Measurements from ENCODE around the gene KRT36. TPM values are rescaled to one million over a fixed set of nuclear protein-coding genes. Genes with fewer than 3 reads are reported as not detected.

KRT36 gene
- total RNA-seq, 1 donor from 2014 or later = not detected

DNA sequence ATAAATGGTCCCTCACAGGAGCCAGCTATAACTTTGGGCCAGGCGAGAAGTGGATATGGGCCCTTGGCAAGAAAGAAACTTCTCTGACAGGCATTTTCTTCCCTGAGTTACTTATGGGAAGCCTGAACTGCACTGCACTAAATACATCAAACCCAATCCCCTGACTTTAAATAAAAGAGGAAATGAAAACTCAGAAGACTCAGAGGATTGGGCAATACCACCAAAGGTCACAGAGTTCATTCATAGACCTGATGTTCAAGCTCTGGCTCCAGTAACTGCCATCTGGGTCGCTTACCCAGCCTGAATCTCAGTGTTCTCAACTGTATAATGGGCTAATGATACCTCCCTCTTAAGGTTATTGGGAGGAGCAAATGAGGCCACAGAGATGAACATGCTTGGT is 9.6 kb downstream of the KRT36 start:
- DNase-seq = no peak
- peak; percentile 31 for ATAC-seq (ENCODE audit: low read depth)
- ChIA-PET CTCF (no interaction called here), POLR2A (no interaction called here)
- intact Hi-C loops (cut with micrococcal nuclease) = no loop called here
- no peaks in the 10 kb centered on the region for H3K9me3 Mint-ChIP-seq
- H3K27ac Mint-ChIP-seq = no peak overlapping the region
- peaks cover 1% of the 10 kb centered on the region for H3K27me3 Mint-ChIP-seq
- peaks cover 6% of the 10 kb centered on the region for H3K4me1 Mint-ChIP-seq
- no peak overlapping the region for H3K4me3 Mint-ChIP-seq
- TF ChIP-seq, protein P1, sequence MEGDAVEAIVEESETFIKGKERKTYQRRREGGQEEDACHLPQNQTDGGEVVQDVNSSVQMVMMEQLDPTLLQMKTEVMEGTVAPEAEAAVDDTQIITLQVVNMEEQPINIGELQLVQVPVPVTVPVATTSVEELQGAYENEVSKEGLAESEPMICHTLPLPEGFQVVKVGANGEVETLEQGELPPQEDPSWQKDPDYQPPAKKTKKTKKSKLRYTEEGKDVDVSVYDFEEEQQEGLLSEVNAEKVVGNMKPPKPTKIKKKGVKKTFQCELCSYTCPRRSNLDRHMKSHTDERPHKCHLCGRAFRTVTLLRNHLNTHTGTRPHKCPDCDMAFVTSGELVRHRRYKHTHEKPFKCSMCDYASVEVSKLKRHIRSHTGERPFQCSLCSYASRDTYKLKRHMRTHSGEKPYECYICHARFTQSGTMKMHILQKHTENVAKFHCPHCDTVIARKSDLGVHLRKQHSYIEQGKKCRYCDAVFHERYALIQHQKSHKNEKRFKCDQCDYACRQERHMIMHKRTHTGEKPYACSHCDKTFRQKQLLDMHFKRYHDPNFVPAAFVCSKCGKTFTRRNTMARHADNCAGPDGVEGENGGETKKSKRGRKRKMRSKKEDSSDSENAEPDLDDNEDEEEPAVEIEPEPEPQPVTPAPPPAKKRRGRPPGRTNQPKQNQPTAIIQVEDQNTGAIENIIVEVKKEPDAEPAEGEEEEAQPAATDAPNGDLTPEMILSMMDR (IDR thresholded peaks at IDR 0.05) = no peak
- H3K36me3 Mint-ChIP-seq (ENCODE audit: low read depth) = no peaks in the 10 kb centered on the region

- Mint-ChIP-seq H3K27me3 (peaks cover 4% of the 10 kb centered on the region), H3K9me3 (no peaks in the 10 kb centered on the region), H3K36me3 (ENCODE audit: low read depth) (no peaks in the 10 kb centered on the region), H3K4me3 (no peak overlapping the region), H3K4me1 (peaks cover 6% of the 10 kb centered on the region), H3K27ac (no peak overlapping the region)
- TF ChIP-seq, protein P1 (IDR thresholded peaks at IDR 0.05) = no peak
- CTCF ChIA-PET = no interaction called here
- intact Hi-C loops (cut with micrococcal nuclease) = no loop called here
- ATAC-seq (ENCODE audit: low read depth) (no peak), DNase-seq (no peak)
- POLR2A ChIA-PET = no interaction called here
Measured at GRCh38 chr17:41478237-41478636, 11.5 kb downstream of the KRT36 start.

GRCh38 chr17:41476866-41477815 is 12.6 kb downstream of the KRT36 start:
- H3K4me3 Mint-ChIP-seq = no peak overlapping the region
- DNase-seq (no peak), ATAC-seq (ENCODE audit: low read depth) (no peak)
- no peak overlapping the region for H3K27ac Mint-ChIP-seq
- no peaks in the 10 kb centered on the region for H3K9me3 Mint-ChIP-seq
- intact Hi-C loops (cut with micrococcal nuclease) = no loop called here
- H3K4me1 Mint-ChIP-seq = peaks cover 6% of the 10 kb centered on the region
- ChIA-PET POLR2A (no interaction called here), CTCF (no interaction called here)
- H3K36me3 Mint-ChIP-seq (ENCODE audit: low read depth) = no peaks in the 10 kb centered on the region
- TF ChIP-seq, protein P1 (IDR thresholded peaks at IDR 0.05) = no peak
- H3K27me3 Mint-ChIP-seq = peaks cover 6% of the 10 kb centered on the region

DNA sequence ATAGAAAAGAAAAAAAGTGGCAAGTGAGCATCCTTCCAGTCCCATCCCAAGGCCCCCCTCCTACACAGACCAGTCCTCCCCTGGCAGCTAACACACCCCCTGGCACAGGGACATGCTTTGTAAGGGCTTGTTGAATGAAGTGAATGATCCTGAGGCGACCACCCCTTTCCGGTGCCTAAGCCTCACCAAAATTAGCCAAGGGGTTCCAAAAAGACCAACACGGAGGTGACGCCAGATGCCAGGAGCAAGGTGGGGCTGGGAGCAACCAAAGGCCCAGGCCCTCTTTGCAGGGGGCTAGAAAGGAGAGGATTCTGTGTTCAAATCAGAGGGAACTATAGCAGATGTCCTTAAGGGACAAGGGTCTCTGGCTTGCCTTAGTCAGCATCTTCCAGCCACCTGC is 14.3 kb downstream of the KRT36 start:
- ChIA-PET POLR2A (no interaction called here), CTCF (no interaction called here)
- no peak overlapping the region for H3K27ac Mint-ChIP-seq
- H3K4me1 Mint-ChIP-seq = peaks cover 6% of the 10 kb centered on the region
- no peak overlapping the region for H3K4me3 Mint-ChIP-seq
- ATAC-seq (ENCODE audit: low read depth) (no peak), DNase-seq (no peak)
- no peaks in the 10 kb centered on the region for H3K36me3 Mint-ChIP-seq (ENCODE audit: low read depth)
- H3K27me3 Mint-ChIP-seq = peaks cover 6% of the 10 kb centered on the region
- no peaks in the 10 kb centered on the region for H3K9me3 Mint-ChIP-seq
- TF ChIP-seq, protein P1 (IDR thresholded peaks at IDR 0.05) = no peak
- intact Hi-C loops (cut with micrococcal nuclease) = no loop called here

DNA sequence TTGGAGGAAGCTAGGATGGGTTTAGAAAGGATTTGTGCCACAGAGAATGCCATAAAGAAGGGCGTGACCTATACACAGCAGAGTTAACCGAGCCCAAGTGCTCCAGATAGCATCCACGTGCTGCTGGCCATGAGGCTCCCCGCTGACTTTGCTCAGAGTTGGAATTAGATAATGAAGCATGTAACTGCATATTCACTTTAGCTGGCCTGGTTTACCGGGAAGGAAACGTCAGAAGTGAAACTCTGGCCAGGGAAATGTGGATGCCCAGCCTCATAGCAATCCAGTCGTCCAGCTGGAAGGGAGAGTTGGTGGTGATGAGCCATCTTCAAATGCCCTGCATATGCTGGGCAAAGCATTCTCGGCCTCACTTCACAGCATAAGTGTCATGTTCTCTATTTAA is 14.8 kb downstream of the KRT36 start:
- Mint-ChIP-seq H3K9me3 (no peaks in the 10 kb centered on the region), H3K4me1 (peaks cover 2% of the 10 kb centered on the region), H3K4me3 (no peak overlapping the region), H3K27ac (no peak overlapping the region), H3K27me3 (peaks cover 6% of the 10 kb centered on the region), H3K36me3 (ENCODE audit: low read depth) (no peaks in the 10 kb centered on the region)
- DNase-seq (no peak), ATAC-seq (ENCODE audit: low read depth) (no peak)
- TF ChIP-seq, protein P1 (IDR thresholded peaks at IDR 0.05) = no peak
- intact Hi-C loops (cut with micrococcal nuclease) = no loop called here
- ChIA-PET POLR2A (no interaction called here), CTCF (no interaction called here)
